BJ (cell line): ENCODE data around the gene LDLRAD4. TPM values are rescaled to one million over a fixed set of nuclear protein-coding genes. Genes with fewer than 3 reads are reported as not detected.
A peak's percentile ranks its signal among the peaks of the same experiment; 100 is the strongest.

Experiments used
- CTCF ChIA-PET: fragments of 350-600 bp; formaldehyde crosslinking; extraction: SDS; loops from one replicate; lab custom pipeline; 2021; ENCODE audit warnings: antibody characterized with exemption, inconsistent platforms; lab: Yijun Ruan, JAX
- POLR2A ChIA-PET: fragments of 300-600 bp; sonication (Branson Sonifier 250); formaldehyde crosslinking; extraction: SDS; loops from one replicate; lab custom pipeline; 2021; ENCODE audit warnings: antibody characterized with exemption; lab: Charles Lee
- DNase-seq: peaks from one replicate; pipeline ENCODE4 v3.0.0-alpha.2; 2011; ENCODE audit warnings: low read depth
- H3K27me3 ChIP-seq: 2 replicates; pipeline ENCODE4 v1.6.0; 2011; ENCODE audit warnings: low read length; ENCODE audit not compliant: control insufficient read depth, insufficient read depth
- H3K36me3 ChIP-seq: 2 replicates; pipeline ENCODE4 v1.5.1; 2011; ENCODE audit warnings: low read length; ENCODE audit not compliant: control insufficient read depth, insufficient read depth
- H3K4me3 ChIP-seq: 2 replicates; pipeline ENCODE4 v1.5.1; 2011; ENCODE audit warnings: low read depth, mild to moderate bottlenecking, control low read depth, low read length
- polyA plus RNA-seq: library from polyadenylated mRNA; depleted of rRNA; stranded (reverse); fragments of >200 nt; gene quantifications from 2 replicates; pipeline ENCODE4 v1.2.3, GENCODE V29; 2011
- TF ChIP-seq, protein P1 (sequence below): IDR thresholded peaks from 2 replicates; pipeline ENCODE4 v1.5.1; 2011; ENCODE audit warnings: low read depth, mild to moderate bottlenecking, control low read depth, inconsistent platforms, low read length, moderate library complexity; ENCODE audit not compliant: insufficient read depth

LDLRAD4 gene
- polyA plus RNA-seq, 1 experiment = not detected

DNA sequence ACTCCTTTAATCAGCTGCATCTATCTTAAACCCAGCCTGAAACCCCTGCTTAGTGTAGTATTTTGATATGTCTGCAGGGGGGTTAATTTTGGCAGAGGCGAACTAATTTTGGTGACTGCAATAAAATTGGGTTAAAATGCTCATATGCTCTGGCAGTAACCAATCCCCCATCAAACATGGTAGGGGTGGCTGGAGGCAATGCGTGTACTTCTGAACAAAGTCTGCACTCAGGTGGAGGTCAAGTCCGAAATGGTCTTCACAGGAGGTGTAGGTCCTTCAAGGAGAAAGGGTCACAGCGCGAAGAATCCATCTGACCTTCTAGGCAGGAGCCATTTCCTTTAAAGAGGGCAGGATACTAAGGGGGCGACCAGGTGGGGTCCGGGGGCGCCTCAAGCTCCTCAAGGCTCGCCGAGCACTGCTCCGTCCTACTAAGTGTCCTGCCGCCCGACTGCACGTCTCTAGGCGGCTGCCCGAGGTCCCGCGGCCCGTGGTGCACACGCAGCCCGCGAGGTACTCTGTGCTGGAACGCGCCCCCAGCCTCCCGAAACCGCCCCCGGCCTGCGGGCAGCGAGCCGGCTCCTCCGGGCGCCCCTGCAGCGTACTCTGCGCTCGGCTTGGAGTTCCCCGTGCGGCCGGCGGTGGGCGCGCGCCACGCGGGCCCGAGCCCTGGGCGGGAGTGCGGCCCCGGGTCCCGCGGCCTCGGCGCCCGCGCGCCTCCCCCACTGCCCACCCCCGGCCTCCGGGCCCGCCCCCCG is 1.7 kb upstream of the LDLRAD4 start:
- DNase-seq = no peak
- H3K4me3 ChIP-seq = no peak overlapping the region
- TF ChIP-seq, protein P1, sequence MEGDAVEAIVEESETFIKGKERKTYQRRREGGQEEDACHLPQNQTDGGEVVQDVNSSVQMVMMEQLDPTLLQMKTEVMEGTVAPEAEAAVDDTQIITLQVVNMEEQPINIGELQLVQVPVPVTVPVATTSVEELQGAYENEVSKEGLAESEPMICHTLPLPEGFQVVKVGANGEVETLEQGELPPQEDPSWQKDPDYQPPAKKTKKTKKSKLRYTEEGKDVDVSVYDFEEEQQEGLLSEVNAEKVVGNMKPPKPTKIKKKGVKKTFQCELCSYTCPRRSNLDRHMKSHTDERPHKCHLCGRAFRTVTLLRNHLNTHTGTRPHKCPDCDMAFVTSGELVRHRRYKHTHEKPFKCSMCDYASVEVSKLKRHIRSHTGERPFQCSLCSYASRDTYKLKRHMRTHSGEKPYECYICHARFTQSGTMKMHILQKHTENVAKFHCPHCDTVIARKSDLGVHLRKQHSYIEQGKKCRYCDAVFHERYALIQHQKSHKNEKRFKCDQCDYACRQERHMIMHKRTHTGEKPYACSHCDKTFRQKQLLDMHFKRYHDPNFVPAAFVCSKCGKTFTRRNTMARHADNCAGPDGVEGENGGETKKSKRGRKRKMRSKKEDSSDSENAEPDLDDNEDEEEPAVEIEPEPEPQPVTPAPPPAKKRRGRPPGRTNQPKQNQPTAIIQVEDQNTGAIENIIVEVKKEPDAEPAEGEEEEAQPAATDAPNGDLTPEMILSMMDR = 0 out of 2 replicates have a peak, but pooled peaks have one; percentile 1
- H3K36me3 ChIP-seq = no peaks in the 10 kb centered on the region
- H3K27me3 ChIP-seq = peaks cover 22% of the 10 kb centered on the region
- ChIA-PET CTCF (interaction anchor here (0.8 to 2.1 kb wide), 7 partner anchors 8 to 412 kb away, joined by 3 to 9 read pairs (median 4); no protein-coding TSS in a partner anchor), POLR2A (no interaction called here)

DNA sequence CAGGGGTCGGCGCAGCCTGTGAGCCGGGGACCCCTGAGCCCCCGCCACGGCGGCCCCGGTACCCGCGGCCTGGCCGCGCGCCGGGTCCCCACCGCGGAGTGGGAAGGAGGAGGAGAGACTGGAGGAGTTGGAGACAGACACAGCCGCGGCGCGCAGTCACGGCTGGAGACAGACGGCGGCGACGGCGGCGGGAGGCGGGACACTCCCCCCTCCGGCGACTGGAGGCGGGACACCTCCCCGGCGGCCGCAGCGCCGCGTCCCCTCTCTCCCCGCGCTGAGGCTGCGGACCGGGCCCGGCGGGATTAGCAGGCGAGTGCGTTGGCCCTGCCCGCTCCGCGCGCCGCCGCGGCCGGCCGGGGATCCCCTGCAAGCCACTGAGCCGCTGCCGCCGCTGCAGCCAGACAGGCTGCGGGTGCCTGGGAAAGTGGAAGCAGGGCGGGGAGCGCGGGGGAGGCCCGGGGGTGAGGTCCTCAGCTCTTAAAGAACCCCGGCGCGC is 1.0 kb upstream of the LDLRAD4 start:
- Histone ChIP-seq H3K36me3 (no peaks in the 10 kb centered on the region), H3K4me3 (peak overlapping the region; percentile 23), H3K27me3 (peaks cover 22% of the 10 kb centered on the region)
- no peak for DNase-seq
- CTCF ChIA-PET = no interaction called here
- TF ChIP-seq, protein P1 = no peak
- POLR2A ChIA-PET = no interaction called here

DNA sequence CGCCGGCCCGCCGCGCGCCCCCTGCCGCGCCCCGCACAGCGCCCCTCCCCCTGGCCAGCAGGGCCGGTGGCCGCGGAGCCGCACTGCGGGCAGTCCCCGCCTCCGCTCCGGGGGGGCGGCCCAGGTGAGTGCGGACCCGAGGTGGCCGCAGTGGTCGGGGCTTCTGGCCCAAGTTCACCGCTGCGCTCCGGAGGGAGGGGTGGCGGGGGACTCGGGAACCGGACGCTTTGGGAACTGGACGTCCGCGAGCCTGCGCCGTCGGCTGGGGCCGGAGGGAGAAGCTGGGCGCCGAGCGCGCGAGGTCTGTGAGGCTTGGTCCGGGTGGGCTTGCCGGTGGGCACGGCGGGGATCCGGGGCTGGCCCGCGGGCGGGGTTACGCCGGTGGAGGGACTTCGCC is 591 bp upstream of the LDLRAD4 start:
- ChIA-PET POLR2A (no interaction called here), CTCF (interaction anchor here (0.6 kb wide), 1 partner anchor 84 kb away, joined by 3 read pairs; no protein-coding TSS in a partner anchor)
- Histone ChIP-seq H3K36me3 (no peaks in the 10 kb centered on the region), H3K27me3 (peaks cover 22% of the 10 kb centered on the region), H3K4me3 (no peak overlapping the region; the same call in 1 of the 2 replicates)
- no peak for DNase-seq
- TF ChIP-seq, protein P1 = no peak

DNA sequence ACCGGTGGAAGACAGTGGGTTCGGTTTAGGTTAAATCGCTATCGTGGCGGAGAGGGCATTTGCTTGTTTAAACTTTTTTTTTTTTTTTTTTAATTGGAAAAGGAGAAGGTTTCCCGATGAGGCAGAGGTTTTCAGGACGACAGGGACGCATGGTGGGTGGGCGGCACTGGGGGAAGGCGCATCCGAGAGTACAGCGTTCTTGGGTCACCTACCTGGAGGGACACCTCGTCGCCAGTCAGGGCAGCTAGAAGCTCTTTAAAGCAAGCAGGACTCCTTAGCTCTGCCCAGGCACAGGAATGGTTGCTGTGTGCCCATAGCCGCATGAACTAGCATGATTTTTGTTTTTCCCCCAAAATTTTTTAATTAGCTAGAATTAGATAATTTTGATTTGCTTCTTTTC is 437 bp downstream of the LDLRAD4 start:
- Histone ChIP-seq H3K36me3 (no peaks in the 10 kb centered on the region), H3K4me3 (no peak overlapping the region), H3K27me3 (peaks cover 27% of the 10 kb centered on the region)
- DNase-seq = no peak
- TF ChIP-seq, protein P1 = no peak
- CTCF ChIA-PET = no interaction called here
- POLR2A ChIA-PET = no interaction called here

DNA sequence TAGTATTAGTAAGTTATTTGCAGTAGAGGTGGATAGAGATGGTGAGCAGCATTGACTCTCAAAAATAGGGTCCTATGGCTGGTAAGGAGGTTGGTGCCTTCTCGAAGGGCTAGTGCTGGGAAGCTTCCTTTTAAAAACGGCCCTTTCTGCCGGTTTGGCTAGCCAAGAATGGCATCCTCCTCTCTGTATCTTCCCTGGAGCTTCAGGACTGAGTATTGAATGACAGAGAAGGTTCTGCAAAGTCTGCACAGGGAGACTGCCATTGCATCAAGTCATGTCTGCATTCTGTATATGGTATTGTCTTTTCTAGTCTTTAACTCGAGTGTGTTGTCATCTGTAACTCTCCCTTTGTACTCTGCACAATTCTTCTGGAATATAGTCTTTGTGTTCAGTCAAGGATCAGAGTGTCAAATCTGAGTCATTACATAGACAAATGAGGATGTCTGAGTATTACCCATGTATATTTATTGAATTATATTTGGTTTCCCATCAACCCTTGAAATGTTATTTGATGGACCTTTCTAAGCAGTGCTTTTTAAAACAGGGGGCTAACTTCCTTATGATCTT is 1.1 kb downstream of the LDLRAD4 start:
- peaks cover 28% of the 10 kb centered on the region for H3K27me3 ChIP-seq

More for the DNA sequence above, 1.1 kb downstream of the LDLRAD4 start:
- ChIA-PET CTCF (no interaction called here), POLR2A (no interaction called here)
- Histone ChIP-seq H3K4me3 (no peak overlapping the region), H3K36me3 (no peaks in the 10 kb centered on the region)
- TF ChIP-seq, protein P1 = no peak
- no peak for DNase-seq
